ENCODE measurements around the gene RNF220.

The RNF220 gene

GRCh38 chr1:44524655-44525500, 119.8 kb downstream of the RNF220 start:
- no peak for DNase-seq

GRCh38 chr1:44526295-44527073, 121.4 kb downstream of the RNF220 start:
- no peak for DNase-seq

DNA sequence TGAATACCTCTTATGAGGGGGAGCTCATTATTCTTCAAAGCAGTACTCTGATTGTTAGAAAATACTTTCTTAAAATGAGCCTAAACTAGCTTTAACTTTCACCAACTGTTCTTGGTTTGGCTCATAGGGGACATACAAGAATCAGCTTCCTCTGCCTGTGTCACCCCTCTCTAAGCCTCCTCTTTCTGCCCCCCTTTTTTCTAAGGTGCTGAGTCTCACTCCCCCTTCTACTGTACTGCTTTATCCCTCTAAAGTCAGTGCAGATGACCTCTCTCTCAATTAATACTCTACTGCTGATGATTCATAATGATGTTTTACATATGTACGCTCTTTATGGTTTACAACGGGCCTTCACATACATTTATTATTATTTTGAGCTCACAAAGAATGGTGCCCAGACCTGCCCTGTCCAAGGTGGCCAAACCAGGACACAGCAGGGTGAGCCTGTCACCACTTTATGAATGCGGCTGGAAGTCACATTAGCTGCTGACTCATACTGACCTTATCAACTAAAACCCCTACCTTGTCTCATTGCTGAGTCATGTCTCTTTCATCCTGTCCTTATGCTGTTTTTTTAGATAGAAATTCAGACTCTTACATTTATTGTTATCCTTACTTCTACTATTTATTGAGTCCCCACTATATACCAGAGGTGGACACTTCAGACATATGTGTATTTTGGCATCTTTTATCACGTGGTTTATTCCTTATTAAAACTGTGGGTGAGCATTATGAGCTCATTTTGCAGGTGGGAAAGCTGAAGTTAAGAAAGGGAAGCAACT, 126.9 kb downstream of the RNF220 start:
- no peak for DNase-seq

DNA sequence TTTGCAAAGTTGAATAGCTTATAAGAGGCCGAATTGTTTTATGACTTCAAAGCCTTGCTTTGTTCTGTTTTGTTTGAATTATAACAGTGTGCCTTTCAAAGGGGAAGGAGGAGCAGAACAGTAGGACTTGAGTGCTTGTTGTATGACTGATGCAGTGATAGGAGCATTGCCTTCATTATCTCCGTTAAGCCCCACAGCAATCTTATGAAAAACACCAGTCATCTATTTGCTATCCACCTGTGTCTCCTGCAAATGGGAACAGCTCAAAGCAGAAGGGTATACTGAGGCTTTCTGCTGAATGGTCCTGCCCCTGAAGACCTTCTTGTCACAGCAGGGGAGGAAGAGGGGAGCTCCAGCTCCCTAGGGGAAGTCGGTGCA, 127.5 kb downstream of the RNF220 start:
- DNase-seq = no peak

GRCh38 chr1:44534771-44535170, 129.7 kb downstream of the RNF220 start:
- no peak for DNase-seq

- DNase-seq = no peak
Observed at GRCh38 chr1:44536357-44537209, 131.5 kb downstream of the RNF220 start.

DNA sequence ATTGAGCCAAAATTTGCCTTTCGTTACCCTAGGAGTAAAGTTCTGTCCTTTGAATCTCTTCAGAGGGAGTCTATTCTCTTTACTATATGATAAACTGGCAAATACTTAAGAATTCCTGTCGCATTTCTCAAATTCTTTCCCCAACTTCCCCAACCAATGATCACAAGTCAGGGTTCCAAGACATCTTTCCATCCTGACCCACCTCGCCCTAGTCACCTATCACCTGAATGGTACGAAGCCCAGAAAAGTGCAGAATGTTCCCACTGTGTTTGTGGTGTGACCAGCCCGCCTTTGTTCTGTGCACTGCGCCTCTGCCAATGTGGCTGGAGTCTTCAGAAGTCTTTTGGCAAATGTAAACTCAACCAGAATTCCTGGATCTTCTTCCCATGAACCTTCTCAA, 132.5 kb downstream of the RNF220 start:
- DNase-seq = no peak

GRCh38 chr1:44537956-44538355, 132.9 kb downstream of the RNF220 start:
- DNase-seq = no peak

DNA sequence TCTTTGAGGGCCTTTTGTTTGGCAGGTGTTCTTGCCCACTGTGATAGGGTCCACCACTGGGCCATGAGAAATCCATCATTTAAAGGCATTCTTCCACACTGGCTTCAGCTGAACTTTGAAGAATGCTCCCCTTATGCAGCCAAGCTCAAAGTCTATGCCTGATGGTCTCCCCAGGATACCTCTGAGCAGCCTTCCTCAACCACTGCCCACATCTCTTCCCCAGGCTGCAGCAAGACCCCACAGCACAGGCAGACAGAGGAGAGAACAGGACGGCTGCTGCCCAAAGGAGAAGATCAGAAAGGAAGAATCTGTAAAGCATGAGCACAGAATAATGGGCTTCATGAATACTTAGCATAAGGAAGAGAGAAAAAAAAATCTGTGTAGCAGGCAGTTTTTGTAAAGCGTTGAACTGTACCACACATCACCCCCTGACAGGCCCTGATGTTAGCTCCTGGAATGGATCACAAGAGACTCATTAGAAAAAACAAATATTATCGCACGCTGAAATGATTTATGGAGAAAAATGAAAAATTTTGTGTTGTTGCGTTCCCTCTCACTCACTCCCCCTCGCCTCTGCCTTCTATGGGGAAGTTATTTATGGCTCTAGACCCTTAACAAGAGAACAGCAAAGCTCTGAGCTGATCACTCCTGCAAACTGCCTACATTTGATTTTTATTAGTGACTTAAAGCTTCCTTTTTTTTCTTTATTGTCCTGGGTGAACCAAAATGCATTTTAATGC, 135.1 kb downstream of the RNF220 start:
- no peak for DNase-seq

GRCh38 chr1:44542420-44543063, 137.5 kb downstream of the RNF220 start:
- no peak for DNase-seq

GRCh38 chr1:44543064-44543744, 138.1 kb downstream of the RNF220 start:
- no peak for DNase-seq

DNA sequence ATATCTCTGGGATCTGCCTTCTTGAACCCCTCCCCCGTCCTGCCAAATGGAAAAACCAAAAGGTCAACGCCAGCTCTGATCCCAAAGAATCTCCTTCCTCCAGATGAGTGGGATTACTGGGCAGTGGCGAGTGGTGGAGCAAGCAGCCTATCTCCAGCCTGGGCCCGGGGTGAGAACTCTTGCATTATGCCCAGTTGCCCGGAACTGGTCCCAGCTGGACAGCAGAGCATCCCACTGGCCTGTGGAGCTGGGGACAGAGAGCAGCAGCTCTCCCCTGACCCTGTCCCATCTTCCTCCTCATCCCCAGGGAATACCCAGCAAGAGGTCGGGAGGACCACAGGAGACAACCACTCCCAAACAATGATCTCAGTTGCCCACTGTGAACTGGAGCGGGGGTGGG, 138.7 kb downstream of the RNF220 start:
- no peak for DNase-seq

- no peak for DNase-seq
Observed at GRCh38 chr1:44544960-44545359, 139.9 kb downstream of the RNF220 start.

DNA sequence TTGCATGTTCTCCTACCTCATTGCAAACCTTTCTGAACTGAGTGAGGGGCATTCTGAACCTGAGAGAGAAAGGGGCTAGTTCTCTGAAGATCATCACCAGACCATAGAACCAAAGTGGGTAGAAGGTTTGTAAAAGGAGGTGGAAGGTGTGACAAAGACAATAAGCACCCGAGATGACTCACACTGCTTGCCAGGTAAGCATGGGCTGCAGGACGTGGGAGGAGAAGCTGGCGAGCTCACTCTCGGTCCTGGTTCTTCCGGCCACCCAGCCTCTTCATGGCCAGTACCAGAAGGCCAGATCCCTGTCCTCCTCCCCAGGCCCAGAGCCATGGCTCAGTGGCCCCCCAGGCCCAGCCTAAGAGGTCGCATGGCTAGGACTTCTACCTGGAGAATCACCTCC, 140.9 kb downstream of the RNF220 start:
- no peak for DNase-seq

DNA sequence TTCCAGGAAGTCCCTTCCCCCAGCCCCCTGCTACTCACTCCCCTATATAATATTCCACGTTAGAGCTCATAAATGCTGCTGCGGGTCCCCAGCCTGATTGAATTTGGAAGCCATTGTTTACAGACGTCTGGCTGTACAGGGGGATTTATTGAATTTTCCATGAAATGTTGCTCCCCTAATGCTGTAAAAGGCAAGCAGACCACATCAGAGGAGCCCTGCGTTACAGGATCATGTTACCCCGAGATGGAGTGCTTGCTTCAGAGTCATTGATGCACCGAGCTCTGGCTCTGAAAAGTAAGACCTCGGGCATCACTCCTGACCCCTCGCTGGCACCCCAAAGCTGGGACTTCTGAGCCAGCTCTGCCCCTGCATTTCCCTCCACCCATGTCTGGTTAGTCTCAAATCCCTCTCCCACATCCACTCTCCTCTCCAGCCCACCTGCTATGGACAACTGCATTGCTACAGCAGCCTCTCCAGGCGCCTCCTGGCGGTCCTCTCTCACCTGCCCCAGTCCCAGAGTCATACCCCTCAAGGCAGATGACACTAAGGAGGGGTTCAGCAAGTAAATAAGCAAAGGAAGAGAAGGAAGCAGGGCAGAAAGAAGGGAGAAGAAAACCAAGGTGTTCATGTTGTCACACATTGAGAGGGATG, 141.5 kb downstream of the RNF220 start:
- DNase-seq = no peak

DNA sequence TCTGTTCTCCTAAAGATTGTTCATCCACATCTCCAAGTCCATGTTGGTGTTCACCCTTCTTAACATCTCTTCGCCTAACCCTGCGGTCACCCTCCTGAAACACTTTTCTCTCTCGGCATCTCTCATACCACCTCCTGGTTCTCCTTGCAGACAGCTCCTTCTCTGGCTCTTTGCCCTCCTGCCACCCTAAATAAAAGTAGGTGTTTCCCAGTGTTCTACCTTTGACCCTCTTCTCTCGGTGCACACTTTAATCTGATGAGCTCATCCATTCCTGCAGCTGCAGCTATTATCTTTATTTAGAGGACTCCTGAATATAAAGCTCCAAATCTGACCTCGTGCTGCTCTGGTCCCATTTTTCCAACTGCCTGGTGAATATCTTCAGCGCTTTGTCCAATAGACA, 142.3 kb downstream of the RNF220 start:
- no peak for DNase-seq

- no peak for DNase-seq
Observed at GRCh38 chr1:44547837-44548236, 142.8 kb downstream of the RNF220 start.

GRCh38 chr1:44549510-44549909, 144.5 kb downstream of the RNF220 start:
- no peak for DNase-seq

DNA sequence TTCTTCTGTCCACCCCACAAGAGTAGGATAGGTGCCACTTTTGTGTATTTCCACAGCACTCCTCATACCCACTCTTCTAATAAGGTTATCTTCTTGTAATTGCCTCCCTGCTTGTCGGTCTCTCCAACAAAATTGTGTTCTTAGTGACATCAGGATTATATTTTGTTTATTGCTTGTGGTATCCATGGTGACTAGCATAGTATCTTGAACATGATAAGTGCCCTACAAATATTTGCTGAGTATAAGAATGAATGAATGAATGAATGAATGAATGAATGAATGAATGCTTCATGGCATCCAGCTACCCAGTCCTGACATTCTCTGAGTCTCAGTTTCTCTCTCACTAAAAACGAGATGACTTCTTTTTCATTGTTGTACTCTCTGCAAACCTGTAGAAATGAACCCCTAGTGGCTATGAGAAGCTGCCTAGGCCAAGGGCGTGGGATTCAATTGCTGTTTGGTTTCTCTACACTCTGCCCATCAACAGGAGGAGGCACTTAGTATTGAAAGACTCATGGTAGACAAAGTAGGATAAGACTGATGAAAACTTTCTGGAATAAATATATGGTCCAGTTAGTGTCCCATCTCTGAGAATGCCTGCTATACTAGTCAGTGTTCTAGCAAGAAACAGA, 148.2 kb downstream of the RNF220 start:
- no peak for DNase-seq

- DNase-seq = no peak
Observed at GRCh38 chr1:44553771-44554170, 148.7 kb downstream of the RNF220 start.

Data from DMS153 (cell line).